ENCODE data around the gene DDR1. TPM values are rescaled to one million over a fixed set of nuclear protein-coding genes. Genes with fewer than 3 reads are reported as not detected.
"Not testable (repeated sequence)": the region's sequence is repeated elsewhere in the genome, so short reads cannot be mapped to it uniquely, and the experiment has no call there.

The DDR1 gene
- total and polyA plus RNA-seq, 12 donors = 7.3 to 49.2 (median 23.3) TPM

GRCh38 chr6:30861257-30862048 lies 22.9 kb upstream of the DDR1 start:
- Histone ChIP-seq H3K9me3 (no peaks in the 10 kb centered on the region), H3K36me3 (no peaks in the 10 kb centered on the region), H3K4me1 (no peaks in the 10 kb centered on the region), H3K4me3 (no peak overlapping the region), H3K27ac (no peak overlapping the region), H3K27me3 (peaks cover 0 to 3% (median 0%) of the 10 kb centered on the region in 7 donors)
- DNase-seq (no peak), ATAC-seq (no peak)
- 75 to 80% methylated on average over 3 of the region's 3 CpGs for WGBS, 2 donors
- intact Hi-C loops (cut with DNase I) = loop anchor here in 1 of 10 donors (2.0 kb wide), 1 partner anchor 61 kb away; no protein-coding TSS in a partner anchor
- TF ChIP-seq CTCF (IDR thresholded peaks at IDR 0.05) = no peak

GRCh38 chr6:30862156-30862875 lies 22.0 kb upstream of the DDR1 start:
- 80 to 85% methylated on average over 10 of the region's 10 CpGs for WGBS, 2 donors
- intact Hi-C loops (cut with DNase I) = no loop called here

DNA sequence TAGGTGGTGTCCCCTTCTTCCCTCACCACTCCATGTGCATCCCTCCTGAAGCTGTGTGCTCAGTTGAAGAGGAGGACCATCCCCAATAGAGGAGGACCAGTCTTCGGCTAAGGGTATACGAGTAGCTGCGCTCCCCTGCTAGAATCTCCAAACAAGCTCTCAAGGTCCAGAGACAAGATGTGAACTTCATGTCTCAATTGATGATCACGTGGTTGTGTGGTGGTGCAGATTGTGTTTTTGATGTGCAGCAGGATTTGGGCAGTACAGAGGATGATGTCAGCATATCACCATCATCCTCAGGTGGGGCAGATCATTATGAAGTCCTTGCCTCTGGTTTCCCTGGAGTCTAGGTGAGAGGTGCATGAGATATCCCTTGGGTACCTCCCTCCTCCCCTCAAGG lies 20.0 kb upstream of the DDR1 start:
- 84 to 90% methylated on average over 4 of the region's 4 CpGs for WGBS, 2 donors
- DNase-seq (no peak), ATAC-seq (no peak)
- no peaks in the 10 kb centered on the region for H3K4me1 ChIP-seq
- no peak overlapping the region for H3K27ac ChIP-seq
- no peak for TF ChIP-seq CTCF (IDR thresholded peaks at IDR 0.05)
- peaks cover 0 to 18% (median 10%) of the 10 kb centered on the region in 11 donors for H3K9me3 ChIP-seq
- no peak overlapping the region for H3K4me3 ChIP-seq
- H3K27me3 ChIP-seq = no peaks in the 10 kb centered on the region
- intact Hi-C loops (cut with DNase I) = no loop called here
- no peaks in the 10 kb centered on the region for H3K36me3 ChIP-seq

More at GRCh38 chr6:30862156-30862875, 22.0 kb upstream of the DDR1 start:
- DNase-seq = no peak
- Histone ChIP-seq H3K4me3 (no peak overlapping the region), H3K27me3 (peaks cover 0 to 3% (median 0%) of the 10 kb centered on the region in 7 donors), H3K4me1 (no peaks in the 10 kb centered on the region), H3K27ac (no peak overlapping the region), H3K9me3 (no peaks in the 10 kb centered on the region), H3K36me3 (no peaks in the 10 kb centered on the region)
- no peak for TF ChIP-seq CTCF (IDR thresholded peaks at IDR 0.05)
- no peak for ATAC-seq

DNA sequence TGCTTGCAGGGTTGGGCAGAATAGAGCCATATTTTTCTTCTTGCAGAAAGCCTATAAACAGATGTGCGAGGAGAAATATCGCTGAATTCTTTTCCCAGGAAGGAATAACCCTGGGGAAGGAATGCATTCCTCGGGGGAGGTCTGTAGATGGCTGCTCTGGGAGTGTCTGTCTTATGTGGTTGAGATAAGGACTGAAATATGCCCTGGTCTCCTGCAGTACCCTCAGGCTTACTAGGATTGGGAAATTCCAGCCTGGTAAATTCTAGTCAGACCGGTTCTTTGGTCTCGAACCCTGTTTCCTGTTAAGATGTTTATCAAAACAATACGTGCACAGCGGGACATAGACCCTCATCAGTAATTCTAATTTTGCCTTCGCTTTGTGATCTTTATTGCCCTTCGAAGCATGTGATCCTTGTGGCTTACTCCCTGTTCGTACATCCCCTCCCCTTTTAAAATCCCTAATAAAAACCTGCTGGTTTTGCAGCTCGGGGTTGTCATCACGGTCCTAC lies 15.0 kb upstream of the DDR1 start:
- H3K9me3 ChIP-seq = peaks cover 0 to 44% (median 14%) of the 10 kb centered on the region in 11 donors
- WGBS, 2 donors = 84 to 85% methylated on average over 12 of the region's 12 CpGs
- H3K36me3 ChIP-seq; intact Hi-C loops (cut with DNase I); H3K4me1 ChIP-seq; H3K4me3 ChIP-seq; DNase-seq; H3K27me3 ChIP-seq; ATAC-seq; H3K27ac ChIP-seq: not testable (repeated sequence)

All from heart right ventricle (tissue), 16 donors.